Daoy (cell line): ENCODE data around the gene NOMO2. TPM values are rescaled to one million over a fixed set of nuclear protein-coding genes. Genes with fewer than 3 reads are reported as not detected.
"Not testable (repeated sequence)": the region's sequence is repeated elsewhere in the genome, so short reads cannot be mapped to it uniquely, and the experiment has no call there.

Experiments used
- DNase-seq: peaks from one replicate; pipeline ENCODE4 v3.0.0-alpha.2; 2015; ENCODE audit warnings: low read depth
- total RNA-seq: library from RNA; depleted of rRNA; stranded (reverse); fragments of >200 nt; shearing (Covaris generic); gene quantifications from 2 replicates; pipeline ENCODE4 v1.2.3, GENCODE V29; 2014

The NOMO2 gene
- total RNA-seq, 1 experiment from 2014 or later: 77.5 TPM

DNA sequence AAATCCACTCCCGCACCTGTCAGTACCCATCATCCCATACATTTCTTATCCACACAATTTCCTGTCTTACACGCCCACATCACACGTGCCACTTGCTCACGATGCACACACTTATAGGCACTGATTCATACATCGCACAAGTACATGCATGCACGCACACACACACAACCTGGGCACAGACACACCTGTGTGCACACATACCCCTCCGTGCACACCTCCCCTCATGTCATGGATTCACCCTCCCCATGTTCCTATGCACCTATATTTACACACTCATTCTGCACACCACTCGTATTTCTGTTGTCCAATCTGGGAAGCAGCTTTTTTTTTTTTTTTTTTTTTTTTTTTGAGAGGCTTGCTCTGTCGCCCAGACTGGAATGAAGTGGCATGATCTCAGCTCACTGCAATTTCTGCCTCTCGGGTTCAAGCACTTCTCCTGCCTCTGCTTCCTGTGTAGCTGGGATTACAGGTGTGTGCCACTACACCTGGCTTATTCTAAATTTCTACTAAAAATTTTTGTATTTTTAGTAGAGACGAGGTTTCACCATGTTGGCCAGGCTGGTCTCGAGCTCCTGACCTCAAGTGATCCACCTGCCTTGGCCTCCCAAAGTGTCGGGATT lies 13.5 kb upstream of the NOMO2 start:
- not testable (repeated sequence) for DNase-seq

- DNase-seq: not testable (repeated sequence)
Measured at GRCh38 chr16:18573887-18574286, 12.0 kb upstream of the NOMO2 start.

DNA sequence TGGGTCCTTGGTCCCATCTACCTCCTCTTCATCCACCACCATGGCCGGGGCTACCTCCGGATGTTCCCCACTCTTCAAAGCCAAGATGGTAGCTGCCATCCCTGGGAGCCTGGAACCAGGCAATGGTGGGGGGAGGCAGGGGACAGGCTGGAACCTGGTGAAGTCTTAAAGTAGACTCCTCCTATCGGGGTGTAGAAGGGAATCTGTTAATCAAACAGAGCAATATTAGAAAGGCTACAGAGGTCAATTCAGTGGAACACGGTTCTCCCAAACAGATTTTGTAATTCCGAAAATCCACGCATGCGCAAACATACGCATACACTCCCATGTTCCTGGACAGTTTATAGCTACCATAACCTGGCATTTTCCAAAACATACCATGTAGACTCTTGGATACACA lies 11.1 kb upstream of the NOMO2 start:
- DNase-seq: not testable (repeated sequence)

DNA sequence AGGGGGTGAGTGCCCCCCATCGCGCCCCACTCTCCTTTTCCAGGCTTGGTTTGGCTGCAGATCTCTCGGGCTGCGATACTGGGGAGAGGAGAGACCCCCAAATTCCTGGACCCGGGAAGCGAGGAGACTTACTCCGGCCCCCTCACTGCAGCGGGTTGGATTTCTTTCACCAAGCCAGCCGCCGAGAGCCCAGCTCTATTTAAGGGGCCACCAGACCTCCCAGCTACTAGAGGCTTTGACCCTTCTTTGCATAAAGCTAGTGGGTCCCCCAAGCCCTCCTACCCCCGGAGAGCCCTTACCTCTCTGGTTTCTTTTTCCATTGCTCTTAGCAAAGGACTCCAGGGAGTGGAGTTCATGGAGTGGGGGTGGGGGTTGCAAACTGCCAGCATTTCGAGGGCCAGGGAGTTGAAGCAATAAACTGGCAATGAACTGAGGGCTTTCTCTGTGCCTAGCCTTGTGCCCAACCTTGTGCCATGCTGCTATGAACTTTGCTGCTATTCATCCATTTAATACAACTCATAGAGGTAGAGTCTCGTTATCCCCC lies 9.5 kb upstream of the NOMO2 start:
- DNase-seq: not testable (repeated sequence)

GRCh38 chr16:18570529-18571306 lies 8.8 kb upstream of the NOMO2 start:
- not testable (repeated sequence) for DNase-seq

DNA sequence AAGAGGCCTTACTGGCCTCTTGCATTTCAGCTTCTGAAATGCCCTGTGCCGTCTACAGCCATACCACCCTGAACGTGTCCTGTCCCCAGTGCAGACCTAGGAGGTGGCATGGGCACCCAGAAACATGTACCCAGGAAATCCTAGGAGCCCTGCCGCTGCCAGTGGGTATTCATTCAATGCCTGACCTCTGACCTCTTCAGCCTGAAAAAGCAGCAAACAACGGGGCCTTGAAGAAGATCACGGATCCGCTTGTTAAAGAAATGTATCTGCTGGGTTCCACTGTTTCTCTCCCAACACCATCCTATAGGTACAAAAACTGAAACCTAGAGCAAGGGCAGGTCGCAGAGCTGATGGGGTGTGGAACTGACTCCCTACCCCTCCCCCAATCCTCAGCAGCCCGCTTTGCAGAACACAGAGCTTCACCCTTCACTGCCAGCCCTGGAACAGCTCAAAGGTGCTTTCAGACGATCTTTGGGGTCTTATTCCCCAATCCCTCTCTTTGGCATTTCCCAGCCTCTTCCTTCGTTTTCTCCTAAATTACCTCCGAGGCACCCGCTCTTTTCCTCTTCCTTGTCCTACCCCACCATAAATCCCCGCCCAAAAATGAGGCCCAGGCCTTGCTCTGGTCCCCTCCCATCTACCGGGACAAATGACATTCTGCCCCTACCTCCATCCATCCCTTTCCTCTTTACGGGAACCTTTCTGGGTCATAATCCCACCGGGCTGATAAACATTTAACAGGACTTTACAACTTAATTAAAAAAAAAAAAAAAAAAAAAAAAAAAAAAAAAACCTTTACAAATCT lies 1.3 kb downstream of the NOMO2 start:
- DNase-seq: not testable (repeated sequence)

DNA sequence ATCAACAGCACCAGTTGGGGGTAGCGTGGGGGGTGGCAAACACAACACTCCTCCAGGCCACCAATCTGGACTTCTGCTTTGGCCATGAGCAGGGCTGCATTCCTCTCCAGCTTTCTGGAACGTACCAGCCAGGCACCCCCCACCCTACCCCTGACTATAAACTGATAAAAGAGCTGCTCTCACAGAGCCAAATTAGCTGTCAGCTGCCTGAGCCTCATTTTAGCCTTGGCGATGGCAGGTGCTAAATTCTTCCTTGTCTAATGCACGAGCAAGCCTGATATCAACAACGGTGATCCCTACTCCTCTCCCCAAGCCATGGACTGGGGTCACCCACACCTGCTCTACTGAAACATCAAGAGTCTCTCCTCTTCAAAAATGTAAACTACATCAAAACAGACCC lies 8.2 kb downstream of the NOMO2 start:
- not testable (repeated sequence) for DNase-seq

DNA sequence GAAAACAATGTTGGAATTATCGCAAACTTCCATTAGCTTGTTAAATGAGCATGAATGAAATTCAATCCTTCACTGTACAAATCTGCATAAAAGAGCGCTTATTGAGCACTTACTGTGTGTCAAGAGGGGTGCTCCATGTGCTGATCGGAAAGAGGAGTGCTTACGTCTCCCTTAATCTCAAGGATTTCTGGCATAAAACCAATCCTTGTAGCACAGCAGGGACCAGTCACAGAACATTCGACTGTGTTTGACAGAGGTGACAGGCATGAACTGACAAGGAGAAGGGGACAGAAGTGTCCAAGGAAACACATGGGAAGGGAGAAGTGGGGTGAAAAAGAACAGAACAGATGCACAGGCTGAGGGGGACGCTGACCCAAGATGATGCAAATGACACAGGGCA lies 14.5 kb downstream of the NOMO2 start:
- not testable (repeated sequence) for DNase-seq

- DNase-seq: not testable (repeated sequence)
Measured at GRCh38 chr16:18546853-18547252, 15.0 kb downstream of the NOMO2 start.

- DNase-seq: not testable (repeated sequence)
Measured at GRCh38 chr16:18544232-18545081, 17.4 kb downstream of the NOMO2 start.

- DNase-seq: not testable (repeated sequence)
Measured at GRCh38 chr16:18541912-18542311, 20.0 kb downstream of the NOMO2 start.

GRCh38 chr16:18537004-18537403 lies 24.9 kb downstream of the NOMO2 start:
- DNase-seq: not testable (repeated sequence)

DNA sequence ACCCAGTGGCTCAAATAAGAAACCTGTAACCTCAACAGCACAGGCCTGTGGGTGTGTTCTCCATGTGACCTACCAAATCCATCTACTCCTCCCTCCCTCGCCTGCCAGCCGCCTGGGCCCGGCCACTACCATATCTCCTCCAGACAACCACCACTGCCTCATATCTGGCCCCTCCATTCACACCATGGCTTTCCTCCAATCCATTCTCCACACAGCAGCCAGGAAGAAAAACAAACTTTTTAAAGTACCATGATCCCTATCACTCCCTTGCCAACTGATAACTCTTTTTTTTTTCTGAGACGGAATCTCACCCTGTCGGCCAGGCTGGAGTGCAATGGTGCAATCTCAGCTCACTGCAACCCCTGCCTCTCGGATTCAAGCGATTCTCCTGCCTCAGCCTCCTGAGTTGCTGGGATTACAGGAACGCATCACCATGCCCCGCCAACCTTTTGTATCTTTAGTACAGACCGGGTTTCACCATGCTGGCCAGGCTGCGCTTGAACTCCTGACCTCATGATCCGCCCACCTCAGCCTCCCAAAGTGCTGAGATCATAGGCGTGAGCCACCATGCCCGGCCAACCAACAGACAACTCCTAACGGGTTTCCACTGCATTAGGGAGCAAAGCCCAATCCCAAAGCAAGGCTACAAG lies 26.3 kb downstream of the NOMO2 start:
- DNase-seq: not testable (repeated sequence)

GRCh38 chr16:18534308-18534707 lies 27.6 kb downstream of the NOMO2 start:
- not testable (repeated sequence) for DNase-seq

DNA sequence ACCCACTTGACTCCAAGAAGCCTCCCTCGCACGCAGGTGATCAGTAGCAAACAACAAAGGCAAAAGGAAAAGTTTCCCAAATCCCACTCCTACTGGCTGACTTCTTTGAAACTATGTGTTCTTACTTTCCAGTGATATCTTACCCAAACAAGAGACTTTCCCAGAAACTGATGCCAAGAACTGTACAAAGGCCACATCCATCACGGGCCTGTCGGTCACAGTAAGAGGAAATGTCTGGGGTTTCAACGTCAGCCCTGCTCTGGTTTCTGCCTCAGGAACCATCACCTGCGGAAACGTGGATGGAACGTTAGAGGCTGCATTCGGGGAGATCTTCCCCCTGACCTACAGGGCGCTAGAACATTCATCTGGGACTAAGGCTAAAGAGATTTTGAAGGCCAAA lies 30.6 kb downstream of the NOMO2 start:
- DNase-seq: not testable (repeated sequence)

- not testable (repeated sequence) for DNase-seq
Measured at GRCh38 chr16:18530329-18530728, 31.6 kb downstream of the NOMO2 start.

DNA sequence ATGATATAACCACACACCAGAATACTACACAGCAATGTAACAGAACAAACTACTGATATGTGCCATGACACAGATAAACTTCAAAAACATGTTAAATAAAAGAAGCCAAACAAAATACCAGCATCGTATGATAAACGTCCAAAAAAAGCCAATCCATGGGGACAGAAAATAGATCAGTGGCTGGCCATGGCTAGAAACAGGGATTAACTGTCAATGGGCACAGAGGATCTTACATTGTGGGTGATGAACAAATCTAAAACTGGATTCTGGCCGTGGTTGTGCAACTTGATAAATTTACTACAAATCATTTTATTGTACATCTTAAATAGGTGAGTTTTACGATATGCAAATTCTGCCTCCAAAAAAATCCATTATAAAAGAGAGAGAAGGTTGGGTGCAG lies 35.4 kb downstream of the NOMO2 start:
- not testable (repeated sequence) for DNase-seq

- DNase-seq: not testable (repeated sequence)
Measured at GRCh38 chr16:18525882-18526482, 35.9 kb downstream of the NOMO2 start.

- DNase-seq: not testable (repeated sequence)
Measured at GRCh38 chr16:18522637-18523036, 39.3 kb downstream of the NOMO2 start.
